BJ (cell line): Measurements from ENCODE around the gene ZNF415. TPM values are rescaled to one million over a fixed set of nuclear protein-coding genes. Genes with fewer than 3 reads are reported as not detected.

Experiments
- CTCF ChIA-PET: fragments of 350-600 bp; formaldehyde crosslinking; extraction: SDS; loops from one replicate; lab custom pipeline; 2021; ENCODE audit warnings: antibody characterized with exemption, inconsistent platforms; lab: Yijun Ruan, JAX
- POLR2A ChIA-PET: fragments of 300-600 bp; sonication (Branson Sonifier 250); formaldehyde crosslinking; extraction: SDS; loops from one replicate; lab custom pipeline; 2021; ENCODE audit warnings: antibody characterized with exemption; lab: Charles Lee
- DNase-seq: peaks from one replicate; pipeline ENCODE4 v3.0.0-alpha.2; 2011; ENCODE audit warnings: low read depth
- H3K27me3 ChIP-seq: 2 replicates; pipeline ENCODE4 v1.6.0; 2011; ENCODE audit warnings: low read length; ENCODE audit not compliant: control insufficient read depth, insufficient read depth
- H3K36me3 ChIP-seq: 2 replicates; pipeline ENCODE4 v1.5.1; 2011; ENCODE audit warnings: low read length; ENCODE audit not compliant: control insufficient read depth, insufficient read depth
- H3K4me3 ChIP-seq: 2 replicates; pipeline ENCODE4 v1.5.1; 2011; ENCODE audit warnings: low read depth, mild to moderate bottlenecking, control low read depth, low read length
- polyA plus RNA-seq: library from polyadenylated mRNA; depleted of rRNA; stranded (reverse); fragments of >200 nt; gene quantifications from 2 replicates; pipeline ENCODE4 v1.2.3, GENCODE V29; 2011
- TF ChIP-seq, protein P1 (sequence below): IDR thresholded peaks from 2 replicates; pipeline ENCODE4 v1.5.1; 2011; ENCODE audit warnings: low read depth, mild to moderate bottlenecking, control low read depth, inconsistent platforms, low read length, moderate library complexity; ENCODE audit not compliant: insufficient read depth

ZNF415 gene
- polyA plus RNA-seq, 1 experiment = 4.6 TPM

DNA sequence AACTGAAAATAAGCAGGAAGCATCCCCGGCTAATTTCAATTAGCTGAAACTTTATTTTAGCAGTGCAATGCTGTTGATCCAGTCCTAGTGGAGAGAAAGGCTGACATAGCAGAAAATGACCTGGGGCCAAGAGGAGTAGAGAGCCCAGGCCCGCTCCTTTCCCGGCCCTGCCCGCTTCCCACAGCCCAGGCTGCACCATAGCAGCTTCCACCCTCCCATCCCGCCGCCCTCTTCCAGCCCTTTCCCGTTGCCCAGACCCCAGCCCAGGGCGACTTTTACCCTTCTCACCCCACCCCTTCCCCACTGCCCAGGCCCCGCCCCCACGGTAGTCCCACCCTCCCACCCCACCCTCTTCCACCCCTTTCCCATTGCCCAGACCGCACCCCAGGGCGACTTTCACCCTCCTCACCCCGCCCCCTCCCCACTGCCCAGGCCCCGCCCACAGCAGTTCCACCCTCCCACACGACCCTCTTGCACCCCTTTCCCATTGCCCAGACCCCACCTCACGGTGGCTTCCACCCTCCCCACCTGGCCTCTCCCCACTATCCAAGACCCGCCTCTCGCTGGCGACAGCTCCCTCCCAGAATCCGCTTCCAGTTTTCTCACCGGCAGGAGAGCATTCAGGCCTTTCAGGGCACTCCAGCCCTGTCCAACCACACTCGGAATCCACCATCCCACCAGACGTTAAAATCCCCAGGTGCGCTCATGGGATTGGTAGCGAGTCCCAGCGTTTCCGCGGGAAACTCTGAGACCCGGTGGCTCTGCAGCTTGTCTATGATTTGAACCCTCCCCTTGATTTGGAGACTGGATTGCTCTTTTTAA, 37.7 kb downstream of the ZNF415 start:
- H3K36me3 ChIP-seq = peaks cover 17% of the 10 kb centered on the region; the same call in 1 of the 2 replicates
- ChIA-PET CTCF (no interaction called here), POLR2A (no interaction called here)
- no peaks in the 10 kb centered on the region for H3K27me3 ChIP-seq
- no peak overlapping the region for H3K4me3 ChIP-seq
- TF ChIP-seq, protein P1, sequence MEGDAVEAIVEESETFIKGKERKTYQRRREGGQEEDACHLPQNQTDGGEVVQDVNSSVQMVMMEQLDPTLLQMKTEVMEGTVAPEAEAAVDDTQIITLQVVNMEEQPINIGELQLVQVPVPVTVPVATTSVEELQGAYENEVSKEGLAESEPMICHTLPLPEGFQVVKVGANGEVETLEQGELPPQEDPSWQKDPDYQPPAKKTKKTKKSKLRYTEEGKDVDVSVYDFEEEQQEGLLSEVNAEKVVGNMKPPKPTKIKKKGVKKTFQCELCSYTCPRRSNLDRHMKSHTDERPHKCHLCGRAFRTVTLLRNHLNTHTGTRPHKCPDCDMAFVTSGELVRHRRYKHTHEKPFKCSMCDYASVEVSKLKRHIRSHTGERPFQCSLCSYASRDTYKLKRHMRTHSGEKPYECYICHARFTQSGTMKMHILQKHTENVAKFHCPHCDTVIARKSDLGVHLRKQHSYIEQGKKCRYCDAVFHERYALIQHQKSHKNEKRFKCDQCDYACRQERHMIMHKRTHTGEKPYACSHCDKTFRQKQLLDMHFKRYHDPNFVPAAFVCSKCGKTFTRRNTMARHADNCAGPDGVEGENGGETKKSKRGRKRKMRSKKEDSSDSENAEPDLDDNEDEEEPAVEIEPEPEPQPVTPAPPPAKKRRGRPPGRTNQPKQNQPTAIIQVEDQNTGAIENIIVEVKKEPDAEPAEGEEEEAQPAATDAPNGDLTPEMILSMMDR = no peak
- DNase-seq = no peak

DNA sequence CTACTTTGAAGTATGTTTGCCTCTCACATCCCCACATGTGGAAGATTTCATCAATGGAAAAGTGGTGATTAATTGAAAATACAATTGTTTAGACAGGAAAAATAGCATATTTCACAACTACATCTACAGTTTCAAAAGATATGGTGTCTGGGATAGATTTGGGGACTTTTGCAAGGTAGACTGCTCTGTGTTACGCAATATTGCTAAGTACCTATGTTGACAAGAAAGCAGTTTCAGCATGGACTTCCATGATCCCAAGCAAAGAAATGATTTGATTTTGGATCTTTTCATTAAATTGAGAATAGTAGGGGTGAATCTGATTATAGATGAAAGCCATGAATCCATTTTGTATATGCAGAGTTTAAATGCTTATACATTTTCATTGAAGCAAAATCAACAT, 40.0 kb downstream of the ZNF415 start:
- no peaks in the 10 kb centered on the region for H3K27me3 ChIP-seq
- TF ChIP-seq, protein P1 = no peak
- H3K36me3 ChIP-seq = peaks cover 14% of the 10 kb centered on the region
- ChIA-PET POLR2A (no interaction called here), CTCF (no interaction called here)
- no peak overlapping the region for H3K4me3 ChIP-seq
- no peak for DNase-seq

DNA sequence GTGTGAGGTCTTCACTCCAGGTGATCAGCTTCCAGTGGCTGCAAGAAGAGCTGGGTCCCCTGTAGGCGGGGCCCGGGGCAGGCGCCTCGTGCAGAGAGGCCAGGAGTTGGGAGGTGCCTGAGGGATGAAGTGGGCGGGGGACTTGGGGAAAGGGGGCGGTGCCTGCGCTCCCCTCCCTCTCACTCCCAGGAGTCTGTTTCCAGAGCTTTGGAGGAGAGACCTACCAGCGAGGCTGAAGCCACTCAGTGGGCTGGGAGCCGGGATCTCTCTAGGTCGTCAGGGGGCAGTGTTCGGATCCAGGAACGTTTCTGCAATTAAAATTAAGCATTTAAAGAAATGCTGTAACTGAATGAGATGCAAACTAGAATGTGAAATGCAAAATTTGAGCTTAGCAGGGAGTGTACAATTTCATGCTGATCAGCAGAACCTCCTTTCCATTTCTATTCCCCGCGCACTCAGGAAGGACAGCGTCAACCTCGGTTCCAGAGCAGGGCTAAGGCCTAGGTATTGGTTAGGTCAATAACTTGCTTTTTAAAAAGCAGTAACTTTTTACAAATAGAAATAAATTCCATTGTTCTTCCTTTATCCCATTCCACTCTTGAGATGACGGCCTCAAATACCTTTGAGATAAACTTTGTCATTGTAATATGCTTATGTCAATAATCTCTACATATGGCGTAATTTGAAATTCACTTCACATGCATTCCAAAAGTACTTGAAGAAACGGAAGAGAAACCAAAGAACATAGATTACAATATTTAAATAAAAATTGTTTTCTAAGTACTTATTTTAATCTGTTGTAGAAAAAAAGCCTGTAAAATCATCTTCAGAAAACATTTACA, 41.1 kb downstream of the ZNF415 start:
- POLR2A ChIA-PET = no interaction called here
- DNase-seq = no peak
- Histone ChIP-seq H3K36me3 (peaks cover 18% of the 10 kb centered on the region), H3K4me3 (no peak overlapping the region), H3K27me3 (no peaks in the 10 kb centered on the region)
- TF ChIP-seq, protein P1 = no peak
- CTCF ChIA-PET = no interaction called here

DNA sequence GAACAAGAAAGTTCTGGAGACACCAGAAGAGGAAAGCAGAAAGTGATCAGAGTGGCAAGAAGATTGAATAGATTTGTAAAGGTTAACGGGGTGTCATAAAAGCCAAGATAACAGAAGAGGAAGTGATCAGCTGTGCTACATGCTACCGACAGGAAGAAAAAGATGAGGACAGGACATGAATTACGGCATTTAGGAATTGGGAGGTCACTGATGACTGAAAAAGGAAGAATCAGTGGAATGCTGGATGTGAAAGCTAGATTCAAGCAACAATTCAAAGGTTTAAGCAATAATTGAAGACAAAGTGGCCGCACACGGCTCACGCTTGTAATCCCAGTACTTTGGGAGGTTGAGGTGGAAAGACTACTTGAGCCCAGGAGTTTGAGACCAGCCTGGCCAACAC, 44.6 kb downstream of the ZNF415 start:
- Histone ChIP-seq H3K36me3 (peaks cover 35% of the 10 kb centered on the region), H3K4me3 (no peak overlapping the region), H3K27me3 (no peaks in the 10 kb centered on the region)
- ChIA-PET POLR2A (no interaction called here), CTCF (interaction anchor here (1.6 kb wide), 1 partner anchor 16 kb away, joined by 3 read pairs; no protein-coding TSS in a partner anchor)
- TF ChIP-seq, protein P1 = no peak
- no peak for DNase-seq

DNA sequence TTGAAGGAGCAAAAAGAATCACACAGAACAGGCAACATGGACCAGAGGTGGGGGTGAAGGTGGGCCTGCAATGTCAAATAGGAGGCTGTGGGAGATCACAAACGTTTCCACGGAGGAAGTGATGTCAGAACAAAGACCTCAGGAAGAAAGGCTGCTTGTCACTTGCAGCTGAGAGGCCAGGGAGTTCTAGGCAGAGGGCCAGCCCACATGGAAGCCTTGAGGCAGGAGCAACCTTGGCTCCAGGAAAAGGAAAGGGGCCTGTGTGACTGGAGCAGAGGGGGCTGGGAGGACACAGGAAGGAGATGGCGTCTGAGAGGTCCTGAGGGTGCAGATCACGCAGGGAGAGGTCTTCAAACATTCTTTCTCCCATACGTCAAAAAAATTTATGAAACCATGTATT, 45.8 kb downstream of the ZNF415 start:
- no peaks in the 10 kb centered on the region for H3K27me3 ChIP-seq
- H3K4me3 ChIP-seq = no peak overlapping the region
- ChIA-PET CTCF (no interaction called here), POLR2A (no interaction called here)
- no peak for DNase-seq
- H3K36me3 ChIP-seq = peaks cover 40% of the 10 kb centered on the region
- TF ChIP-seq, protein P1 = no peak
